Esophagus squamous epithelium (tissue), 4 donors: Measurements from ENCODE around the gene GLRX5.
"Not testable (repeated sequence)": the region's sequence is repeated elsewhere in the genome, so short reads cannot be mapped to it uniquely, and the experiment has no call there.

ENCODE experiments used
- POLR2A ChIP-seq, 4 donors: fragments of 450-650 bp; IDR thresholded peaks; one replicate each; pipeline ENCODE4 v1.6.1; 2017; ENCODE audit warnings: antibody characterized with exemption in 4 of 4, mild to moderate bottlenecking in 4 of 4, moderate library complexity in 3 of 4
- TF ChIP-seq, protein P1 (sequence below), 6 experiments: fragments of 450-650 bp in 4 of 6; fragments of 200-600 bp in 2 of 6; sonication (generic) in 2 of 6; IDR thresholded peaks; one replicate each; pipeline ENCODE4 v1.5.1; 2016 to 2019; ENCODE audit warnings: antibody characterized with exemption in 6 of 6, mild to moderate bottlenecking in 4 of 6, moderate library complexity in 4 of 6

DNA sequence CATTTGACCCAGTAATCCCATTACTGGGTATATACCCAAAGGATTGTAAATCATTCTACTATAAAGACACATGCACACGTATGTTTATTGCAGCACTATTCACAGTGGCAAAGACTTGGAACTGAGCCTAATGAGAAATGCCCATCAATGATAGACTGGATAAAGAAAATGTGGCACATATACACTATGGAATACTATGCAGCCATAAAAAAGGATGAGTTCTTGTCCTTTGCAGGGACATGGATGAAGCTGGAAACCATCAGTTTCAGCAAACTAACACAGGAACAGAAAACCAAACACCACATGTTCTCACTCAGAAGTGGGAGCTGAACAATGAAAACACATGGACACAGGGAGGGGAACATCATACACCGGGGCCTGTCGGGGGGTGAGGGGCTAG, 56.3 kb downstream of the GLRX5 start:
- TF ChIP-seq, protein P1, sequence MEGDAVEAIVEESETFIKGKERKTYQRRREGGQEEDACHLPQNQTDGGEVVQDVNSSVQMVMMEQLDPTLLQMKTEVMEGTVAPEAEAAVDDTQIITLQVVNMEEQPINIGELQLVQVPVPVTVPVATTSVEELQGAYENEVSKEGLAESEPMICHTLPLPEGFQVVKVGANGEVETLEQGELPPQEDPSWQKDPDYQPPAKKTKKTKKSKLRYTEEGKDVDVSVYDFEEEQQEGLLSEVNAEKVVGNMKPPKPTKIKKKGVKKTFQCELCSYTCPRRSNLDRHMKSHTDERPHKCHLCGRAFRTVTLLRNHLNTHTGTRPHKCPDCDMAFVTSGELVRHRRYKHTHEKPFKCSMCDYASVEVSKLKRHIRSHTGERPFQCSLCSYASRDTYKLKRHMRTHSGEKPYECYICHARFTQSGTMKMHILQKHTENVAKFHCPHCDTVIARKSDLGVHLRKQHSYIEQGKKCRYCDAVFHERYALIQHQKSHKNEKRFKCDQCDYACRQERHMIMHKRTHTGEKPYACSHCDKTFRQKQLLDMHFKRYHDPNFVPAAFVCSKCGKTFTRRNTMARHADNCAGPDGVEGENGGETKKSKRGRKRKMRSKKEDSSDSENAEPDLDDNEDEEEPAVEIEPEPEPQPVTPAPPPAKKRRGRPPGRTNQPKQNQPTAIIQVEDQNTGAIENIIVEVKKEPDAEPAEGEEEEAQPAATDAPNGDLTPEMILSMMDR (IDR thresholded peaks at IDR 0.05): not testable (repeated sequence)
- TF ChIP-seq POLR2A (IDR thresholded peaks at IDR 0.05): not testable (repeated sequence)
